Subcutaneous adipose tissue (tissue), 4 donors: ENCODE results near the gene C2CD5. TPM values are rescaled to one million over a fixed set of nuclear protein-coding genes. Genes with fewer than 3 reads are reported as not detected.

ENCODE experiments used
- CTCF ChIP-seq: fragments of 450-650 bp; IDR thresholded peaks from one replicate; pipeline ENCODE4 v1.5.1; 2016; ENCODE audit warnings: low read depth, mild to moderate bottlenecking, control low read depth, antibody characterized with exemption, moderate library complexity
- total RNA-seq, 4 donors: library from RNA; depleted of rRNA; stranded (reverse); fragments of >200 nt; gene quantifications; one replicate each; pipeline ENCODE4 v1.1.0, GENCODE V29; 2016

The C2CD5 gene
- total RNA-seq, 4 donors from 2014 or later: 41.8 to 73.4 (median 55.5) TPM

GRCh38 chr12:22409377-22410164 is 134.8 kb downstream of the C2CD5 start:
- TF ChIP-seq CTCF: no peak

DNA sequence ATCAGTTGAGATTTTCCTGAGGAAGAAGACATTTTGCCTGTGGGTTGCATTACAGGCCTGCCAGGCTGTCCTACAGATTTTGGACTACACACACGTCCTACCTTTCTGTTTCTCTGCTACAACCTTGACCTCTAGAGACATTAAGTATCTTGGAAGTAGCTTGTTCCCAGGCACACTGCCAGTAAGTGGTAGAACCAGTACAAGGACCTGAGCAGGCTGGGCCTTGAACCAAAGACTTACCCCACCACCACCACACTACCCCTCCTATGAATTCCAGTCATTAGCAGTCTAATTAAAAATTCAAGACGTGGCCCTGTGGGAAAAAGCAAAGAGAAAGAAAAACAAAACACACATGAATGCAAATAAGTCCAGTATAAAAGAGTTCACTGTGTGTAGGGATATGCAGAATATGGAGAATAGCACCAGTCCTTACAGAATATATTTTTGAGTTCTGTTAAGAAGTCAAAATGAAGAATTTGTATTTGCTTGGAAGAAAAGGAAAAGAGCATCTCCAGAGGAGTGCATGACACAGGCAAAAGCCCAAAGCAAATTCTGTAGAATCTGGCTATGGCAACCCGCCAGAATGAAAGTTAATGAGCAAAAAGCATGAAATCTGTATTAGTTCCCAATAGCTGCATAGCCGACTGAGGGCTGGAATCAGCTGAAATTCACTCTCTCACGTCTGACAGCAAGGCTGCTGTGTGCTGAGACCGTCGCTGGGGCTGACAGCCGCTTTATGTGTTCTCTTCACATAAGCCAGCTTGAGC is 135.5 kb downstream of the C2CD5 start:
- TF ChIP-seq CTCF: no peak

DNA sequence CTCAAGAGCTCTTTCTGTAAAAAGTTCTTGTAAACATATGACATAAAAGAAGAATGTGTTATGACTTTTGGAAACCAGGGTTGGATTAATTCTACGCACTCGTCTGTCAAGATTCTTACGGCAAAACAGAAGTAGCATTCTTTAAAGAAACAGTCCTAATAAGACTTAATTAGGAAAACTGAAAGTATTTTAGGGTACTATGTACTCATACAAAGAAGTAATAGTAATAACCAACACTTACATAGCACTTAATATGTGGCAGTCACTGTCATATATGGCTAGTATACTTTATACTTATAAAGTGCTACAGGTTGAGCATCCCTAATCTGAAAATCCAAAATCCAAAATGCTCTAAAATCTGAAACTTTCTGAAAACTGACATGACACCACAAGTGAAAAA is 136.9 kb downstream of the C2CD5 start:
- TF ChIP-seq CTCF: no peak

DNA sequence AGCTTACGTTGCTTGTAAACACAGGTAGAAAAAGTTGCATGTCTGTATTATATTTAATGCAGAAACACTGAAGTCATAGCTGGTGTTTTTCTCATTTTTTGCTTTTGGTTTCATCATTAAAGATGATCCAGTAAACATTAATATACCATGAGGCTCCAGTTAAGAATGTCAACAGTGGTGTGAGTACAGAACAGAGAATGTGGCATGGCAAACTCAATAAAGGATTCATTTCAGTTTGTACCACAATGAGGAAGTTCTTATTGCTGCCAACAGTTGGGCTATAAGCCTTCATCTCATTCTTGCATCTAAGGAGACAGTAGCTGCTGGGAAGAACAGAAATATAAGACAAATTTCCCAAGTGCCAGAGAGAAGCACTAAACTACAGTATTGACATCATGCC is 137.7 kb downstream of the C2CD5 start:
- TF ChIP-seq CTCF: no peak

- TF ChIP-seq CTCF: no peak
These were observed 144.7 kb downstream of the C2CD5 start for GRCh38 chr12:22399464-22400180.

Other genes starting within 250 kb of the C2CD5 start
- 1 to 10 TPM in 2 of 4 donors, under 1 TPM in 2; 0.44 to 2.0 (median 0.98) TPM for gene ST8SIA1, start 209.8 kb downstream of the C2CD5 start, total RNA-seq
- 10 to 100 TPM; 31.6 to 80.6 (median 38.6) TPM for gene ETNK1, start 80.6 kb upstream of the C2CD5 start, total RNA-seq